SHP77 treated with DMSO at 0.1 percent for 48 hours (cell line): ENCODE measurements around the gene CALML4.

ENCODE experiments used
- DNase-seq: peaks from one replicate; lab custom pipeline; 2025; lab: John Stamatoyannopoulos, UW

CALML4 gene

DNA sequence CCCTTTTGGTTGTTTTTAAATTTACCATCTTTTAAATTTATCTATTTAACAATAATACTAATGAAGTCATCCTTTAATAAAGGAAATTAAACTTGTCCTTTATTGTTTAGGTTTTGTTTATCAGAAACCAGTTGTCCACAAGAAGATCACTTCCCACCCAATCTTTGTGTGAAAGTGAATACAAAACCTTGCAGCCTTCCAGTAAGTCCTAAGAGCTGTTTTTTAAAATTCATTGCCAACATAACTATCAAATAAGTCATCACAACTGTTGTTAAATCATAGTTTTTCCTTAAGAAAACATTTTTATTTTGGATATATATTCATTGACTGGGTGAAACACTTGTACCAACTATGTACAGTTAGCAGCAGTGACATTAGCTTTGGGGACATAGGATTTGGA, 59.4 kb downstream of the CALML4 start:
- DNase-seq = no peak

DNA sequence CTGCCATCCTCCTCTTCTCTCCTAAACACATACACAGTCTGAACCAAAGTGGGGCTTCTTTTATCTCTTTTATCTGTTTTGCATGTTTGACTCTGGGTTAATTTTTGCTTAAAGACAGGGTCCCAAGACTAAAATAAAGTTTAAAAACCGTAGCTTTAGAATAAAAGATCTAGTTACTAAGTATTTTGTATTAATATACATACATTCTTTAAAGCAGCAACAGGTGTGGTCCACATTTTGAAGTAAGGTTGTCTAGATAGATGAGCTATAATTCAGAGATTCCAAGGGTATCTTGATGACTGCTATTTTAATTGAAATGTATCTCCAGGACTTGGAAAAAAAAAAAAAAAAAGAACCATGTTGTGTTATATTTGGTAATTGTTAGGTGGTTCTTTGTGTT, 61.3 kb downstream of the CALML4 start:
- DNase-seq = no peak

DNA sequence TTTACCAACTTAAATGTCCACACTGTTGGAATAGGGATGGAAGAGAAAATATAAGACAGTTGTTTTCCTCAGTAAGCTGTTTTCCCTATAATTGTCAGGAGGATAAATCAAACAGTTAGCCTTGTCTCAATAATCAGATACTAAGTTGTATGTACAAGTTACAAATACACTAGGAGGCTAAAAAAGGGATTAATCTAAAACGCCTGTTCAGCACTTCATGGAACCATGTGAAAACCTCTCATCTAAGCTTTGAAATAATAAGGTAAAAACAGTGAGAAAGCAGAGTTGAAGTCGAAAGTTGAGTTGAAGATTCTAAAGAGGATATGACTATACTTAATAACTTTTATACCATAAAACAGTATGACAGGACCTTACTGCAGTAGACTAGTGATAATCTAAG, 62.0 kb downstream of the CALML4 start:
- DNase-seq = no peak
